ENCODE data around the gene CHFR.
"Not testable (repeated sequence)": the region's sequence is repeated elsewhere in the genome, so short reads cannot be mapped to it uniquely, and the experiment has no call there.

Gene CHFR

DNA sequence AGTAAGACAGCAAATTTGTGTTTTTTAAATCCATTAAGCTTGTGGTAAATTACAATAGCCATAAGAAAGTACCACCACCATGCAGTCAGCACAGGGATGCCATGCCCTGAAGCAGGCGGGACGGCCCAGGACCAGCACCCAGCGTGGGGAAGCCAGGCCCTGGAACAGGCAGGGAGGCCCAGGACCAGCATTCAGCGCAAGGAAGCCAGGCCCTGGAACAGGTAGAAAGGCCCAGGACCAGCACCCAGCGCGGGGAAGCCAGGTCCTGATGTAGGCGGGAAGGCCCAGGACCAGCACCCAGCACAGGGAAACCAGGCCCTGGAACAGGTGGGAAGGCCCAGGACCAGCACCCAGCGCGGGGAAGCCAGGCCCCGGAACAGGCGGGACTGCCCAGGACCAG lies 13.2 kb downstream of the CHFR start:
- no peak for DNase-seq

- DNase-seq: no peak
These were observed 13.7 kb downstream of the CHFR start for GRCh38 chr12:132873724-132874123.

- no peak for DNase-seq
These were observed 14.4 kb downstream of the CHFR start for GRCh38 chr12:132872975-132873421.

DNA sequence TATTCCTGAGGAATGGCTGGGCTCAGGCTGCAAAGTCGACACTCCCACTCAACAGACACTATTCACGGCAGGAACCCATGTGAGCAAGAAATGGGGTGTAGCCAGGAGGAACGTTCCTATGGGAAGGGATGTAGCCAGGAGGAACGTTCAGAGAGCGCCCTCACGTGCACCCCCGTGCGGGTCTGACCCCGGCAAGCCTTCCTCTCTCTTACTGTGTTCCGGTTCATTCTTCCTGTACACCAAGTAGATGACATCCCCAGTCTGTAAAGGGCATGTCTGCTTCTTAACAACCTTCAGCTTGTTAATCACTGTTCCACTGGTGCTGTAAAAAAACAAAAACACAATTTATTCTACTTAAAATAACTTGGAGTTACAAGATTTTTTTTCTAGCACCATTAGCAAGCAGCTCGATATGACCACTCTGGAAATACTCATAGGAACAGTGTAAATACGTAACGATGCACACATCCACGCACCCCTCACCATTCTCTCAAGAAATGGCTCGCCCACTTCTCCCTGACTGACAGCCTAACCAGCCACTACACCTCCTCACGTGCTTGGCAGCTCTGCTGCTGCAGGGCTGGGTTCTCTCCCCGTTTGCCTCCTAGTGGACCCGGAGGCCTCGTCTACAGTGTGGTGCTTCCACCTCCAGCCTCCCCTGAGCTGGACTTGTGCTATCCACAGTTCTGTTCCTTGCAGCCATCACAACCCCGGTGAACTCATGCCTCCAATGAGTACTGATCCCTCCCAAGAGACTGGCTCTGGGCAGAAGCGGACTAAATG lies 15.1 kb downstream of the CHFR start:
- DNase-seq: no peak

- no peak for DNase-seq
These were observed 17.9 kb downstream of the CHFR start for GRCh38 chr12:132869551-132869950.

DNA sequence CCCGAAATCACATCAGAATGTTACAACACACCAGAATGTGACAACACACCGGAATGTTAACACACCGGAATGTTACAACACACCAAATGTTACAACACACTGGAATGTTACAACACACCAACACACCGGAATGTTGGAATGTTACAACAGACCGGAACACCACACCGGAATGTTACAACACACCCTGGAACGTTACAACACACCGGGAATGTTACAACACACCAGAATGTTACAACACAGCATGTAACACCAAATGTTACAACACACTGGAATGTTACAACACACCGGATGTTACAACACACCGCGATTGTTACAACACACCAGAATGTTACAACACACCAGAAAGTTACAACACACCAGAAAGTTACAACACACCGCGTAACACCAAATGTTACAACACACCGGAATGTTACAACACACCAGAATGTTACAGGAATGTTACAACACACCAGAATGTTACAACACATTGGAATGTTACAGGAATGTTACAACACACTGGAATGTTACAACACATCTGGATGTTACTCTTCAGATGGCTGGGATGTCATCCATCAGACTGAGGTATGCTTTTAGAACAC lies 21.1 kb downstream of the CHFR start:
- DNase-seq: no peak

- DNase-seq: no peak
These were observed 25.8 kb downstream of the CHFR start for GRCh38 chr12:132861558-132861957.

GRCh38 chr12:132858718-132859266 lies 28.6 kb downstream of the CHFR start:
- DNase-seq: no peak

DNA sequence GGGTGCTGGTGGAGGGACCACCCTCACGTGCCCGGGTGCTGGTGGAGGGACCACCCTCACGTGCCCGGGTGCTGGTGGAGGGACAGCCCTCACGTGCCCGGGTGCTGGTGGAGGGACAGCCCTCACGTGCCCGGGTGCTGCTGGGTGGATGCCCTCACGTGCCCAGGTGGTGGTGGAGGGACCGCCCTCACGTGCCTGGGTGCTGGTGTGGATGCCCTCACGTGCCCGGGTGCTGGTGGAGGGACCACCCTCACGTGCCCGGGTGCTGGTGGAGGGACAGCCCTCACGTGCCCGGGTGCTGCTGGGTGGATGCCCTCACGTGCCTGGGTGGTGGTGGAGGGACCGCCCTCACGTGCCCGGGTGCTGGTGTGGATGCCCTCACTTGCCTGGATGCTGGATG lies 30.4 kb downstream of the CHFR start:
- DNase-seq: not testable (repeated sequence)

DNA sequence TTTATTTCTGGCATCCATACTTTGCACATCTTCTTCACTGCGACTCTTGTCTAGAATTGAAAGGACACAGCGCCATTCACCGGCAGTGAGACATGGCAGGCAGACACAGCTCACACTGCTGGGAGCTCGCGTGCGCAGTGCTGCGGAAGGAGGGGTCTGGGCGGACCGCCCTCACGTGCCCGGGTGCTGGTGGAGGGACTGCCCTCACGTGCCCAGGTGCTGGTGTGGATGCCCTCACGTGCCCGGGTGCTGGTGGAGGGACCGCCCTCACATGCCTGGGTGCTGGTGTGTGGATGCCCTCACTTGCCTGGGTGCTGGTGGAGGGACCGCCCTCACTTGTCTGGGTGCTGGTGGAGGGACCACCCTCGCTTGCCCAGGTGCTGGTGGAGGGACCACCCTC lies 30.8 kb downstream of the CHFR start:
- DNase-seq: no peak

GRCh38 chr12:132855211-132855610 lies 32.2 kb downstream of the CHFR start:
- not testable (repeated sequence) for DNase-seq

DNA sequence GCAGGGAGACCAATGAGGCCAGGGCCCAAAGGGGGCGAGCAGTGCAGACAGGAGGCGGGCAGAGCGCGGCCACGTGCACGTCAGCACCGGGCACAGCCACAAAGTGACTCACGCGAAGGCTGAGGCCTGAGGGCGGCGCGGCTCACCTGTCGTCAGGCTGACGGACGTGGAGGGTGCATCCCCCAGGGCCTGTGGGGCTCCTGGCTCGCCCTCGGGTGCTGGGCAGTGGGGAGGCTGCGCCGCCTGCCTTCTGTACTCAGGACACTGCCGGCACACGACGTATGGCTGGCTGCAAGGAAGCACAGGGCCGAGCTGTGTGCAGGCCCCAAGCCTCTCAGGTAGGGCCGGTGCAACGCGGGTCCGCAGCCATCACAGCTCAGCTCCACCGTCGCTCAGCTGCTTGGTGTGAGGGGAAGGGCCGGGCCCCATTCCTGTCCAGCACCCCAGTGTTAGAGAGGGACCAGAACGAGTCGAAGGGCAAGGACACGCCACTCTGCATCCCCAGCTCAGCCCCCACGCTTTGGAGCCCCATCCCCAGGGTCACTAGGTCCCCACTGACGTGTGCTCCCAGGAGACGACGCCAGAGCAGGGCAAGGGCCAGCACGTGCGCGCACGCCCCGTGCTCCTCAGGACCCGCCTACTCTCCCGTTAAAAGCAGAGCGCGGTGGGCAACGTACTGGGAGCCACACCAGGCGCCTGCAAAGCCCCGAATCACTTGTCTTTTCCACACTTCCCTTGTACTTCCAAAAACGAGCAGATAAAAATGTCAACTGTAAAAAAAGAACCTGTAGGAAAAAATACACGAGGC lies 33.9 kb downstream of the CHFR start:
- DNase-seq: no peak

DNA sequence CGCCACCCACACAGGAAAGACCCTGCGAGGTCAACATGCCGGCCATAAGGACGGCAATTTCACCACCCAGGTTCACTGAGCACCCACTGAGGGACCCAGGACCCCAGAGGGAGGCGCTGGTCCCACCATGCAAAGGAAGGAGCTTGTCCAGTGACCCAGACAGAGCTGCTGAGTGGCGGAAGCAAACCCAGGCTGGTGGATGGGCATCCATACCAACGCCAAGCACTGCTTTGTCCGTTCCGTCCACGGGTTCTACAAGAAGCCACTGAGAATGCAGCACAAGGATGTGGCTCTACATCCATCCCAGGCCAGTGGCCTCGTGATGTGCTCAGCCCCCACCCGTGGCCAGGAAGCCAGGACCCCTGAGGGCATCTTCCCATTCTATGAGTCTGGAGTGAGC lies 34.9 kb downstream of the CHFR start:
- no peak for DNase-seq

DNA sequence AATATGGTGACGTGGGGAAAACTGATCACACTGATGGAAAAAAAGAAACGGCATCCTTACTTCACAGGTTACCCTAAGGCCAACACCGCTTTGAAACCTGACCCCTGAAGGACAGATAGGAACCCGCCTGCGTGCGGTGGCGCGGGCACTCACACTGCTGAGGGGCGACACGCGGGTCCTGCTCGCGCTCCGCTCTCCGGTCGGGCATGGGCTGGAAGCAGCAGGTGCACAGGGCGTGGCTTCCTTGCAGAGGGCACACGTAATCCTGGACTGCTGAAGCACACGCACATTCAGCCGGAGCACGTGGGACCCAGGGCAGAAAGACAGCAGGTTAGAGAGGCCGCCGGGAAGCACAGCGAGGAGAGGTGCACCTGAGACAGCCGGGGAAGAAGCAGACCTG lies 35.9 kb downstream of the CHFR start:
- DNase-seq: no peak

GRCh38 chr12:132850291-132850690 lies 37.1 kb downstream of the CHFR start:
- no peak for DNase-seq

DNA sequence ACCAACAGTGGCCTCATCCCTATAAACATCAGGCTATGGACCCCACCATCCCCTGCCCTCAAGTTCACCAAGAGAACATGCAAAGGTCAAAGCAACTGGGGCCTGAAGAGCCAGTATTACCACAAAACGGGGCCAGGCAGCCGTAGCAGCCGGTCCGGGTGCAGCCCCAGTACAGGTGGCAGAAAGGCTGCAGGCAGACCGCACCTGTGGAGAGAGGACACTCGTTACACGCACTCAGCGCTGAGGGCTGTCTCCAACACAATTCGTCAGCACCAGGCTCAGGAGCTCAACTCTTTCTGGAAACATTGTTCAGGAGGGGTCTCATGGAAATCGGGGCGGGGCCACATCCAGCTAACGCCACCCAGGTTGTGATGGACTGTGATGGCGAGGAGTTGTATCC lies 38.9 kb downstream of the CHFR start:
- no peak for DNase-seq

- no peak for DNase-seq
These were observed 39.7 kb downstream of the CHFR start for GRCh38 chr12:132847363-132848356.

DNA sequence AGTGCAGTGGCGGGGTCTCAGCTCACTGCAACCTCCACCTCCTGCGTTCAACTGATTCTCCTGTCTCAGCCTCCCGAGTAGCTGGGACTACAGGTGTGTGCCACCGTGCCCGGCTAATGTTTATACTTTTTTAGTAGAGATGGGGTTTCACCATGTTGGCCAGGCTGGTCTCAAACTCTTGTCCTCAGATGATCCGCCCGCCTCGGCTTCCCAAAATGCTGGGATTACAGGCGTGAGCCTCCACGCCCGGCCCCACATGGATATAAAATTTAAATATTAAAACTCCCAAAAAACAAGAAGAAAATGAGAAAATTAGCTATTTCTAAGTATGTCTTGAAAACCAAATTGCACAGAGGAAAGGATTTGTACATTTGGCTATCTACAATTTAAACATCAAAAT lies 42.7 kb downstream of the CHFR start:
- not testable (repeated sequence) for DNase-seq

GRCh38 chr12:132842449-132843045 lies 44.9 kb downstream of the CHFR start:
- DNase-seq: no peak

DNA sequence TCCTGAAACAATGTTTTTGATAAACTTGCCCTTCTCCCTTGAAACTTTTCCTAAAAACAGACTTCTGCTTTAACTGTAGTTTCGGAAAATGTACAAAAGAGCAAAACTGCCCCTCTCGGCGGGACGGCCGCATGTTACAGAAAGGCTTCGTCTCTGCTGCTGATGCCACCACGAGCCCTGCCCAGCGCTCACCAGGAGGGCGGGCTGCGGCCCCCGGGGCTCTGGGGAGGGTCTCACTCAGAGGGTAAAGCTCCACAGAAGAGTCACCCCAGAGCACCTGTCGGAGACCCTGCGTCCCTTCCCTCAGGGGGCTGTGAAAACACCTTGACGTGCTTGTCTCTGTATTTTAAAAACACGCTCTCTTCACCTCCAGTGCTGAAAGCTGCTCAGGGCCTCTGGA lies 46.3 kb downstream of the CHFR start:
- DNase-seq: no peak

- no peak for DNase-seq
These were observed 46.9 kb downstream of the CHFR start for GRCh38 chr12:132840536-132840935.
